Fibroblast of skin of right quadriceps (primary cell): ENCODE results near the gene NPAP1.
"Not testable (repeated sequence)": the region's sequence is repeated elsewhere in the genome, so short reads cannot be mapped to it uniquely, and the experiment has no call there.

Experiments
- DNase-seq: peaks from one replicate; pipeline ENCODE4 v3.0.0-alpha.2; 2013

The NPAP1 gene

DNA sequence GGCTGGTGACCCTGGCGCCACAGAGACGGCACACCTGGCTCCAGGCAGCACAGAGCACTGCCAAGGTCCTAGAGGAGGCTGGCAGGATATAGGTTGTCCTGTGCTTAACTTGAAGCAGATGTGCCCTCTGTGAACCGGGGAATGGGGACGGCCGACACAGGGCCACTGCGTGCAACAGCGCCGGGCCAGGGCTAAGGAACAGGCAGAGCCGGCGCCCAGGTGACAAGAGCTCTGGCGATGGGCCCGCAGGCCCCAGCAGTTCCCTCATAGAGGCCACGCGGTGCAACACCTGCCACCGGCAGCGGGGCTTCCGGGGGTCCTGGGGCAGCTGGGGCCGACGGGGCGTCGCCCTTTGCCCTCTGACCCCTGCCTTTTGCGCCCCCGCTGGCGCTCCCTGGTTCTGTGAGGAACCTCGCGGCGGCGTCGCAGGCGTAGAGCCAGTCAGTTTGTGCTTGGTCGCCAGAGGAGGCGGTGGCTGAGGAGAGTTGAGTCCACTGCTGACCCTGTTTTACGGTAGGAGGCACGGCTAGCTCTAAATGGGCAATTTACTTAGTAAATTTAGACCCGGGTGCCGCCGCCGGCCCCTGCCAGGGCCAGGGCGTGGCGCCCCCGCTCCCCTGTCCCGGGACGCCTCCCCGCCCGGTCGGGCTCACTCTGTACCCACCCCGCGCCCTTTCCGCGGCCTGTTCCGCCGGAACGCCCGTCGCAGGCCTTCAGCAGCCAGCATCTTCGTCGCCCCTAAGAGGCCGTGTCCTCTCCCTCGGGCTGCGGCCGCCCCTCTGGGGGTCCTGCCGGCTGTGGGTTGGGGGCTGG, at the start of gene NPAP1:
Gene NPAP1 (plus strand): TSS at position 444 of the 813 bp plus-strand sequence. CDS start 93 bp downstream, at position 537.
- DNase-seq: no peak

- DNase-seq: no peak
Observed at GRCh38 chr15:24627443-24627842, 48.1 kb upstream of the NPAP1 start.

GRCh38 chr15:24633082-24633481, 42.5 kb upstream of the NPAP1 start:
- no peak for DNase-seq

GRCh38 chr15:24639412-24639811, 36.2 kb upstream of the NPAP1 start:
- DNase-seq: not testable (repeated sequence)

GRCh38 chr15:24645627-24646026, 29.9 kb upstream of the NPAP1 start:
- DNase-seq: no peak

DNA sequence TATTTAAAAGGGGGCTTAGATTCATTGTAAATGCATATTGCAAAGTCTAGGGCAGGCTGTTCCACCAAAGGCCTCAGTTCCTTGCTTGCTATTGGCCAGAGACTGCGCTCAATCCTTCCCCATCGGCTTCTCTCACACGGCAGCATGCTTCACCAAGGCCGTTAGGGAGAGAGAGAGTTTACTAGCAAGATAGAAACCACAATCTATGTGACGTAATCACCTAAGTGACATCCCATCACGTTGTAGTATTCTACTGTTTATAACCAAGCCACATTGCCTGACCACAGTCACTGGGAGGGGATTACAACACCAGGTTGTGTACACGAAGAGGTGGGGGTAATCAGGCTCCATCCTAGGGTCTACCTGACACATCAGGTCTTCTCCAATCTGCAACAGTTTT, 16.0 kb upstream of the NPAP1 start:
- DNase-seq: no peak

DNA sequence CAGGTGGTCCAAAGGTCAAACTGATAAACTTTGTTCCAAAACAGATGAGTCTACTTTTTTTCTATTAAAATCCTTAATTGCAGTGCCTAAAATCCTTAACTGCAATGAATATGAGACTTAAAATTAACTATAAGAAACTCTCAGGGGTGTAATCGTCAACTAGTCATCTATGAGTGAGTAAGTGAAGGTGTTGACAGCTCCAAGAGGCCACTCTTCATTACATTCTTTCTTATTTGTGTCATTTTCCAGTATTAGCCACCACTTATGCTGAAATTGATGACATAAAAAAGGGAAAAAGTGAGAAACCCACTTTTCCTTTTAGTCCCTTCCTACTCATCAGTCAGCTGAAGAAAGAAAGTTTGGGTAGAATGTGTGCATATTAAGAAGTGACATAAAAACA, 12.6 kb upstream of the NPAP1 start:
- DNase-seq: no peak

- DNase-seq: no peak
Observed at GRCh38 chr15:24676431-24676830, 856 bp downstream of the NPAP1 start.

DNA sequence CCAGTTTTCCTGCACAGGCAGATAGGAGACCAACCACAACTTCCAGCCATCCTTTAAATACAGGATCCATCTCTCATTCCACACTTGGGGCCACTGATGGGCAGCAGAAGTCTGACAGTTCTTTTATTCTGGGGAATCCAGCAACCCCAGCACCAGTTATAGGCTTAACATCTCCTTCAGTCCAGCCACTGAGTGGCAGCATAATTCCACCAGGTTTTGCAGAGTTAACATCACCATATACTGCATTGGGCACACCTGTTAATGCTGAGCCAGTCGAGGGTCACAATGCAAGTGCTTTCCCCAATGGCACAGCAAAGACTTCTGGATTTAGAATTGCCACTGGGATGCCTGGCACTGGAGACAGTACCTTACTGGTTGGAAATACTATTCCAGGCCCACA, 2.9 kb downstream of the NPAP1 start:
- no peak for DNase-seq

- no peak for DNase-seq
Observed at GRCh38 chr15:24682002-24682401, 6.4 kb downstream of the NPAP1 start.

GRCh38 chr15:24682905-24683304, 7.3 kb downstream of the NPAP1 start:
- DNase-seq: not testable (repeated sequence)

GRCh38 chr15:24683736-24684135, 8.2 kb downstream of the NPAP1 start:
- DNase-seq: no peak

DNA sequence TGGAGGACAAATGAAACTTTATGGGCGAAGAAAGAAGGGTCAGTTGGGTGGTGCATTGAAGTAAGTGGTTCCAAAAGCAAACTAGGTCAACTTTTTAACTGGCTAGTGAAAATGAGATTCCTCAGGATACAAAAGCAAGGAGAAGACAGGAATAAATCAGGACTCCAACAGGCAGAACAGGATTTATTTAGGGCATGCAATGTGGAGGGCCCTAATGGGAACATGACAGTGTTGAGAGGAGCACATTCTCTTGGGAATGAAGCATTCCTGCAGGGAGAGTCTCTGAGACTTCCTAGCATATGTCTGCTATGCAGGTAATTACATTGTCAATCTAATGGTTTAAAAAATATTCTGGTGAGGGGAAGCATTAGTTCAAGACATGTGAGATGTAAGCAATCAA, 8.7 kb downstream of the NPAP1 start:
- no peak for DNase-seq

DNA sequence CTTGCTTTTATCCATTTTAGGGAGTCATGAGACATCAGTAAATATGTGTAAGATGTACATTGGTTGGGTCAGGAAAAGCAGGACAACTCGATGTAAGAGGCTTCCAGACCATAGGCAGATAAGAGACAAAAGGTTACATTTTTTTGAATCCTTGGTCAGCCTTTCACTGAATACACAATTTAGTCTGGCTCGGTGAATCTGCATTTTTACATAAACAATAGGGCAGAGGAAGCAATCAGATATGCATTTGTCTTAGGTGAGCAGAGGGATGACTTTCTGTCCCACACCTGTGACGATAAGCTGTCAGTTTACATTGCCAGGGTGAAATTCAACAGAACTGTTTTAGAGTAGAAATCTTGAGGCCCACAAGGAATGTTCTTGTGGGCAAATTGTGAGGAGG, 20.6 kb downstream of the NPAP1 start:
- DNase-seq: no peak

DNA sequence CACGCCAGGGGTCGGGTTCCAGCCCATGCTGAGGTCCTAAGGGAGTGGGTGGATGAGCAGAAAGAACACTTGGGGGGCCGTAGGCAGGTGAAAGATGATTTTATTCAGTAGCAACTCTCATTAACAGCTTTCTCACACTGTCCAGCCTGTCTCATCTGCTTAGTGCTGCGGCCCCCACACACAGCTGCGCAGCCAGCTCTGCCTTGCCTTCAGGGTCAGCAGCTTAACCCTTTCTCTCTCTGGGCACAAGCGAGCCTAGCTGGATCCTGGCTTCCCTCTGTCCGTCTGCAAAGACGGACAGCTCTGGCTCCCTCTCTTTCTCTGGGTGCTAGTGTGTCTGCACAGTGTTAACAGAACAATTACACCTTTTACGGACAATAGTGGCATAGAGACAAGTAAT, 21.3 kb downstream of the NPAP1 start:
- no peak for DNase-seq

GRCh38 chr15:24718289-24719082, 42.9 kb downstream of the NPAP1 start:
- DNase-seq: no peak

DNA sequence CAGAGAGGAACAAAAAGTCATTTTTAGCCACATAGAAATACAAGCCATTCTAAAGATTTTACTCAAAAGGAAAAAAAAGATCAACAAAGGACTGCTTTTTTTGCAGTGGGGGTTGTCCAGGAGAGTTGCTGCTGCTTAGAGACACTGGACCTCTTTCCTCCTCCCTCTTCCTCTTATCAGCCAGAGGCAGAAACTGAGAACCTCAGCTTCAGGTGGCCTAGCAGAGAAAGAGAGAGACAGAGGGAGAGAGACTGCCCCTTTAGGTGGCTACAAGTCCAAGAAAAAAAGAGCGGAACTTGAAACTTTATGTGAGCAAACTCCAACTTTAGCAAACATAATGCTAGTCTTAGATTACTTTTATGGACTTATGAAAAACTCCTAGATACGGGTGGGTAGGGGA, 54.2 kb downstream of the NPAP1 start:
- DNase-seq: no peak
